Hair follicle dermal papilla cell (primary cell): Measurements from ENCODE around the gene PNPT1. TPM values are rescaled to one million over a fixed set of nuclear protein-coding genes. Genes with fewer than 3 reads are reported as not detected.

Experiments
- total RNA-seq: library from RNA; depleted of rRNA; stranded (reverse); fragments of >200 nt; gene quantifications from 2 replicates; pipeline ENCODE4 v1.2.3, GENCODE V29; 2012

PNPT1 gene
- total RNA-seq = 12.6 and 33.1 TPM in 2 replicates

DNA sequence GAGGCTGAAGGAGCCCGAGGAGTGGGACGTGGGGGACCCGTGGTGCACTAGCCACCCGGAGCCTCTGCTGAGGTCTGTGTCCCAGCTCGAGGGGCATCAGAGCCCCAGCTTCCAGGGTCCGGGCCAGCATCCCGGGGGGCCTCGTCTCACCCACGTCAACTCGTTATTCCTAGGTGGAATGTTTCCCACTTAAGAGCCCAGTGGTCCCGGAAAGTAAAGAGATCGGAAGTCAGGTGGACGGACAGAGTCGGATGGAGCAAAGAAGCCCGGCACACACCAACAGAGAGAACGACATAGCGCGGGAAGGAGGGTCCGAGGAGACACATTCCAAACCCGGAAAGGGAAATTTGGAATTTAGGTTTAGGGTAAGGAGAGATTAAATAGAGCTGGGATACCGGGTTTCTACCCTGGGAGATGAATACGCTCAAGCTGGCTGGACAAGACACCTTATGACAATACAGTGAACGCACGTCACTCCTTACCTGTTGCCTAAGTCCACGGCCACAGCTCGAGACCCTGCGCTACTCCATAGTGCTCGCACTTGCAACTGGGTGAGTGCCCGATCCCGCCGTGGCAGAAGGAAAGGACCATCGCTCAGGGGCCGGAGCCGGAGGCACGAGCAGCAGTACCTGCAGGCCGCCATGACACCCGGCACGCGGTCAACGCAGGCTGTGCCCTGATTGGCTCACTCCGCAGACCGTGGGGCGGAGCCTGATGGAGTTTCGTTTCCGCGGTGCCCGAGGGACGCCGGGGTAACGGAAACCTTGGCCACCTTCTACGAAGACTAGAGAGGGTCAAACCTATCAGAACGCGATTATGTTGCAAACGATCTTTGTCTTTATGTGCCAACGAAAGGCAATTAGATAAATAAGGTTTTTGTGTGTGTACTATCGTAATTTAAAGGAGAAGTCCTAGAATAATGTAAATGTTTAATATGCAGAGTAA, at the start of gene PNPT1:
TSS of gene PNPT1 (minus strand) at position 664 of the 945 bp plus-strand sequence. CDS start at position 643, 21 bp downstream.

GRCh38 chr2:55617175-55618024, 76.2 kb downstream of the PNPT1 start, which contains the start of gene PPP4R3B:
PPP4R3B (minus strand) TSS chr2:55617622; CDS start chr2:55617285, 337 bp downstream.

Other genes with a start within 250 kb of the PNPT1 start
- gene CFAP36, start 174.1 kb downstream of the PNPT1 start, total RNA-seq = 12.8 and 14.1 TPM in 2 replicates
- gene PPP4R3B, start 76.2 kb downstream of the PNPT1 start, total RNA-seq = 38.3 and 46.1 TPM in 2 replicates
- gene EFEMP1, start 229.9 kb upstream of the PNPT1 start, total RNA-seq = 104 and 364 TPM in 2 replicates